ENCODE measurements around the gene GID4. TPM values are rescaled to one million over a fixed set of nuclear protein-coding genes. Genes with fewer than 3 reads are reported as not detected.

GID4 gene
- total RNA-seq, 6 donors from 2014 or later, result 6.3 to 17.1 (median 9.8) TPM

DNA sequence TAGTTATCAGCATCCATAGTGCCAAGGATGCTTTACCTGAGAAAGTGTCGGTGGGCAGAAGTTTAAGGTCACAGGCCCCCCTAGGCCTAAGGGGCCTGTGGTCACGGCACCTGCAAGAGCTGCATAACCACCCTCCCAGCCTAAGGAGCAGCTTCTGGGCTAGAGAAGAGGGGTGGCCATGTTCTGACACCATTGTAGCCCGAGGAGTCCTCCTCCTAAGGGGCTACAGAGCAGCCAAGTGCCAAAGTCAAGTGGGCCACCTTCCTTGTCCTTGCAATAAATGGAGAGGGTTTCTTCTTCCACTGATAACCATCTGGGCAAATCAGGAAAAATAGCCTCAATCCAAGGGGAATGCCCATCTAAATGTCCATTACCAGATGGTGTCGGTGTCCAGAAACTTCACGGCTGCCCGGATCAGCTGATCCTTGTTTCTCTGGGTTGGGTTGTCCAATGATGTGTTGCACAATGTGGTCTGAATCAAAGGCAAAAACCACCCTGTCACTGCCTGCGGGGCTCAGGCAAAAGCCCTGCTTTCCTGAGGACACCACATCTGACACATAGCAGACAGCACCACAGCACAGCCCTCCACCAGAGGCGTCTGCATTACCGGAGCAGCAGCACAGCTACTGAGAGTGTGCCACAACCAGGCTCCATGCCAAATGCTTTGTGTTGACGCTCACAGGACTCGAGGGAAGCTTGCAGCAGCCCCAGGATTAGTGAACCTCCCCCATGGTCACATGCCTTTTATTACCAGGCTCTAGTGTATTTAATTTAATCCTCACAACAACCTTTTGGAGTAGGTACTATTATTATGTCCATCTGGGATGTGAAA lies 13.0 kb upstream of the GID4 start:
- peak in 1 of 2 donors; percentile 54 for DNase-seq
- Histone ChIP-seq H3K27ac (peak overlapping the region in 2 of 4 donors; percentile 9 to 24), H3K27me3 (no peaks in the 10 kb centered on the region), H3K4me3 (no peak overlapping the region), H3K9me3 (no peaks in the 10 kb centered on the region), H3K4me1 (peaks cover 0 to 4% (median 1%) of the 10 kb centered on the region in 4 donors), H3K36me3 (peaks cover 0 to 32% (median 16%) of the 10 kb centered on the region in 4 donors)
- peak in 1 of 2 donors; percentile 65 for ATAC-seq (ENCODE audit: low FRiP score in 2 of 2)
- TF ChIP-seq POLR2A (IDR thresholded peaks at IDR 0.05) (peak in 1 of 4 donors; percentile 13), EP300 (IDR thresholded peaks at IDR 0.05) (no peak), POLR2AphosphoS5 (IDR thresholded peaks at IDR 0.05) (no peak)
- TF ChIP-seq, protein P1, sequence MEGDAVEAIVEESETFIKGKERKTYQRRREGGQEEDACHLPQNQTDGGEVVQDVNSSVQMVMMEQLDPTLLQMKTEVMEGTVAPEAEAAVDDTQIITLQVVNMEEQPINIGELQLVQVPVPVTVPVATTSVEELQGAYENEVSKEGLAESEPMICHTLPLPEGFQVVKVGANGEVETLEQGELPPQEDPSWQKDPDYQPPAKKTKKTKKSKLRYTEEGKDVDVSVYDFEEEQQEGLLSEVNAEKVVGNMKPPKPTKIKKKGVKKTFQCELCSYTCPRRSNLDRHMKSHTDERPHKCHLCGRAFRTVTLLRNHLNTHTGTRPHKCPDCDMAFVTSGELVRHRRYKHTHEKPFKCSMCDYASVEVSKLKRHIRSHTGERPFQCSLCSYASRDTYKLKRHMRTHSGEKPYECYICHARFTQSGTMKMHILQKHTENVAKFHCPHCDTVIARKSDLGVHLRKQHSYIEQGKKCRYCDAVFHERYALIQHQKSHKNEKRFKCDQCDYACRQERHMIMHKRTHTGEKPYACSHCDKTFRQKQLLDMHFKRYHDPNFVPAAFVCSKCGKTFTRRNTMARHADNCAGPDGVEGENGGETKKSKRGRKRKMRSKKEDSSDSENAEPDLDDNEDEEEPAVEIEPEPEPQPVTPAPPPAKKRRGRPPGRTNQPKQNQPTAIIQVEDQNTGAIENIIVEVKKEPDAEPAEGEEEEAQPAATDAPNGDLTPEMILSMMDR (IDR thresholded peaks at IDR 0.05), result no peak
- WGBS, 2 donors, result 61 to 88% methylated on average over 9 to 11 of the region's 11 CpGs

DNA sequence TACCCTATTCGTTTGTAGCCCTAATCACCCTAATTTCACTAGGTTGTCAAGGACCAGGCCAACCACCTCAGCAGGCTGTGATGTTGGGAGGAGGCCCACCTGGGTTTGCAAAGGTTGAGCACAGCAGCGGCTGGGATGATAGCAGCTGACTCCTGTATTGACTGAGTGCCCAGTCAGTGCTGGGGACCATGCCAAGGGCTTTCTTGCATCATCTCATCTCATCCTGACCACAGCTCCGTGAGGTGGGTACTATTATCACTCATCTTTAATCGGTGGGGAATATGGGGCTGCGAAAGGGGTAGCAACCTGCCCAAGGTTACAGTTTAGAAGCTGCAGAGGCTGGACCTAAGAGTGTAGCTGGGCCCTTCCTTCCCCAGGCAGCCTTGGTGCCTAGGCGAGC lies 11.9 kb upstream of the GID4 start:
- WGBS, 2 donors, result 77 to 90% methylated on average over 6 of the region's 6 CpGs
- Histone ChIP-seq H3K9me3 (no peaks in the 10 kb centered on the region), H3K36me3 (peaks cover 0 to 21% (median 9%) of the 10 kb centered on the region in 4 donors), H3K27me3 (no peaks in the 10 kb centered on the region), H3K27ac (no peak overlapping the region), H3K4me3 (no peak overlapping the region), H3K4me1 (peaks cover 0 to 4% (median 1%) of the 10 kb centered on the region in 4 donors)
- TF ChIP-seq EP300 (IDR thresholded peaks at IDR 0.05), result no peak
- TF ChIP-seq POLR2A (IDR thresholded peaks at IDR 0.05), result no peak
- TF ChIP-seq POLR2AphosphoS5 (IDR thresholded peaks at IDR 0.05), result no peak
- TF ChIP-seq, protein P1 (IDR thresholded peaks at IDR 0.05), result no peak
- DNase-seq, result no peak
- ATAC-seq (ENCODE audit: low FRiP score in 2 of 2), result no peak

DNA sequence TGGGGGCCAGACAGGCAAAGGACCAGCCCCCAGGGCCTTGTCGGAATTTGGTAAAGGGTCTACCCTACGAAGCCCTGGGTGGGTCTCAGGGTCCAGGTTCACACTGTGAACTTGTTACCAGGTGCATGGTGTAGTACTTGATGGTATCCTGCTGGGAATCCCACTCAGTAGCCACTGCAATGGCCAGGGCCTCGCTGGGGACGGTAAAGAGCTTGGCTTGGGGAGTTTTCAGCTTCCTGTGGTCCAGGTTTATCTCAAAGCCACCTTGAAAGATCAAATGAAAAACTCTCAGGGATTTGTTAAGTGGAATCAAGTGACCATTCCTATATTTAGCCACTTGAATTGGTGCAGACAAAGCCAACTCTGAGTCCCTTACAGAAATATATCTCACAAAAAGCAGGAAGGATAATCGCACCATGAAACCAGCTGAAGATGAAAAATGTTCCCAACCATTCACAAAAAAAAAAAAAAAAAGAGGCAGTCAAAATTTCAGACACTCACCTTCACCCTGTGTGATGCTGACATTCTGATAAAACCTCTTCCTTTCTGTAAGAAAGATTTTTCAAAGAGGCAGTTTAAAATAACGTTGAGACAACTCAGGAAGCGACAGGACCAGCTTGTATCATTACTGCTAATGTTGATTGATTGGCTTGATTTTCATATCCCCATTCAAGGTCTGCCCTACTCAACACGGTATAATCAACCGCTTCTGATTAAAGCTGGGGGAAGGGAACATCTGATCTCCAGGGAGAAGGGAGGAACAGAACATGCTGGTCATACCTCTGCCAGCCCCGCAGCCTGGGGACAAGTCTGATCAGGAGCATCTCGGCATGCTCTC lies 10.9 kb upstream of the GID4 start:
- 65 to 70% methylated on average over 11 of the region's 11 CpGs for WGBS, 2 donors
- TF ChIP-seq EP300 (IDR thresholded peaks at IDR 0.05) (no peak), POLR2A (IDR thresholded peaks at IDR 0.05) (no peak), POLR2AphosphoS5 (IDR thresholded peaks at IDR 0.05) (no peak)
- TF ChIP-seq, protein P1 (IDR thresholded peaks at IDR 0.05), result no peak
- Histone ChIP-seq H3K9me3 (no peaks in the 10 kb centered on the region), H3K4me3 (no peak overlapping the region), H3K36me3 (peaks cover 0 to 21% (median 9%) of the 10 kb centered on the region in 4 donors), H3K4me1 (peaks cover 3 to 11% (median 7%) of the 10 kb centered on the region in 4 donors), H3K27ac (no peak overlapping the region), H3K27me3 (no peaks in the 10 kb centered on the region)
- DNase-seq (no peak), ATAC-seq (ENCODE audit: low FRiP score in 2 of 2) (no peak)

DNA sequence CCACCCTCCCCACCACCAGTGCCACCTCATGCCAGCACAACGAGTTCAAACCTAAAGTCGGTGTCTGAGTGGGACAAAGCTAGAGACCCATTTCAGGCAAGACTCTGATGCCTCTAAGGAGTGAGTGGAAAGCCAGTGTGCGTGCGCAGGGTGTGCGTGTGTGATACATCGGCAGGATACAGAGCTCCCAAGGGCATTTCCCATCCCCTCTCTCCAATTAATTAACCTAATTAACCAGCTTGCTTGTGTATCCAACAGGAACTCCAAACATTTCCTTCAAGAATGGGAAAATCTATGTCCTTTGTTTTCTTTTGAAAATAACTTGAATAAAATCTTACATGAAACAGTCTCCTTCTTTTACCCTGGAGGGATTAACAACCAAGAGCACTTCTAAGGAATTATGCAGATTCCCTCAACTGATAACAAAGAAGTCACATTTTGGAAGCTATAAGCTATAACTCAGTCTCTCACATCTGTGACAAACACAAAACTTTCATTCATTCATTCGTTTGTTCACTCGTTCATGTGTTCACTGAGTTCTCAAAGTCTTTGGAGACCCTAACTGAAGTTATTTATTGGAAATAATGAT lies 10.2 kb upstream of the GID4 start:
- 79 to 83% methylated on average over 8 of the region's 8 CpGs for WGBS, 2 donors

More for the DNA sequence above, 10.2 kb upstream of the GID4 start:
- no peaks in the 10 kb centered on the region for H3K27me3 ChIP-seq
- no peak overlapping the region for H3K27ac ChIP-seq
- no peak for DNase-seq
- peaks cover 0 to 20% (median 8%) of the 10 kb centered on the region in 4 donors for H3K36me3 ChIP-seq
- H3K4me1 ChIP-seq, result peaks cover 3 to 12% (median 8%) of the 10 kb centered on the region in 4 donors
- H3K4me3 ChIP-seq, result no peak overlapping the region
- H3K9me3 ChIP-seq, result no peaks in the 10 kb centered on the region
- TF ChIP-seq, protein P1 (IDR thresholded peaks at IDR 0.05), result no peak
- TF ChIP-seq POLR2AphosphoS5 (IDR thresholded peaks at IDR 0.05) (no peak), POLR2A (IDR thresholded peaks at IDR 0.05) (no peak), EP300 (IDR thresholded peaks at IDR 0.05) (no peak)
- no peak for ATAC-seq (ENCODE audit: low FRiP score in 2 of 2)
